ENCODE data around the gene MPP4. TPM values are rescaled to one million over a fixed set of nuclear protein-coding genes. Genes with fewer than 3 reads are reported as not detected.

MPP4 gene
- total and polyA plus RNA-seq, 2 of the 13 experiments (the other 11 are each of a cell fraction or from before 2014, with no cell fraction given), result not detected

- no peak for TF ChIP-seq FUBP1 (CRISPR knock-in tag; IDR thresholded peaks at IDR 0.05; ENCODE audit: borderline replicate concordance)
- TF ChIP-seq TEAD3 (CRISPR knock-in tag; optimal IDR thresholded peaks at IDR 0.05; ENCODE audit: borderline replicate concordance), result no peak
- TF ChIP-seq ZNF784 (CRISPR knock-in tag; IDR thresholded peaks at IDR 0.05; ENCODE audit: borderline replicate concordance), result no peak
- TF ChIP-seq SOX6 (IDR thresholded peaks at IDR 0.05), result no peak
- TF ChIP-seq SOX6 (CRISPR knock-in tag; IDR thresholded peaks at IDR 0.05), result no peak
- no peak for TF ChIP-seq MZF1 (CRISPR knock-in tag; IDR thresholded peaks at IDR 0.05; ENCODE audit: borderline replicate concordance)
- TF ChIP-seq SMC3 (IDR thresholded peaks at IDR 0.05; ENCODE audit: low read length), result no peak
- TF ChIP-seq AHDC1 (CRISPR knock-in tag; IDR thresholded peaks at IDR 0.05; ENCODE audit: borderline replicate concordance), result no peak
- no peak for TF ChIP-seq TOPORS (CRISPR knock-in tag; IDR thresholded peaks at IDR 0.05)
- no peak for TF ChIP-seq ZNF383 (CRISPR knock-in tag; IDR thresholded peaks at IDR 0.05; ENCODE audit: borderline replicate concordance)
- TF ChIP-seq CCDC6 (CRISPR knock-in tag; IDR thresholded peaks at IDR 0.05), result no peak
Observed at GRCh38 chr2:201654616-201655384, 43.6 kb downstream of the MPP4 start (continued).
